AG20443 (cell line): ENCODE data around the gene MEGF8.
"Not testable (repeated sequence)": the region's sequence is repeated elsewhere in the genome, so short reads cannot be mapped to it uniquely, and the experiment has no call there.

Source experiments
- DNase-seq: peaks from one replicate; pipeline ENCODE4 v3.0.0; 2012; ENCODE audit warnings: low spot score, mixed read lengths

The MEGF8 gene

DNA sequence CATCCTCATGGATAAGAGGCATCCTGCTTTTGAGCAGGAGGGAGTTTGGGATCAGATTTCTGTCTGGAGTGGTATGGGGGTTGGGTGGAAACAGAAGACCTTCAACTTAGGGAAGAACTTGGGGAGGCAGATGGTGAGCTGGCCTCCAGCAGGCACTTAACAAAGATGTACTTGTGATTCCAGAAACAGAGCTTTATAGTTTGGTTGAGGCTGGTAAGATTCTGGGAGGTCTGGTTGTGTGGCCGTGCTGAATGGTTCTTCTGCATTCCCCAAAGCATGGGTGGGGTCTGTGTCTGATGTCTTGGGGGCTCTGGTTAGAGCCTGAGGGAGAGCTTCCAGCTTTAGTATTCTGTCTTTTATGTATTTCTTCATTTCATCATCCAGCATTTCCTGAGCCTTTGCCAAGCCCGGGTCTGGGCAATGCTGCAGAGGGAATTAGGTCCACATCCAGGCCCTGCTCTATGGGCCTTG, 4.8 kb downstream of the MEGF8 start:
- no peak for DNase-seq

DNA sequence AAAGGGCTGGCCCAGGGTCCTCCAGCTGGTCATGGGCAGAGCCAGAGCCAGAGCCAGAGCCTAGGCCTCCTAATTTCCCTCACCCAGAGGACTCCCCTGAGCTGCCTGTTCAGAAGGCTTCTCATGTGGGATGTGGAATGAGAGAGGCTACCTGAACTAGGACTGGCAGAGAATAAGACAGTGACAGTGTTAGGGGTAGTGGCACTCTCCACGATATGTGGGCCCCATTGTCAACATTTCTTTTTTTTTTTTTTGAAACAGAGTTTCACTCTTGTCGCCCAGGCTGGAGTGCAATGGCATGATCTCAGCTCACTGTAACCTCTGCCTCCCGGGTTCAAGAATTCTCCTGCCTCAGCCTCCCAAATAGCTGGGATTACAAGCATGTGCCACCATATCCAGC, 5.9 kb downstream of the MEGF8 start:
- not testable (repeated sequence) for DNase-seq

DNA sequence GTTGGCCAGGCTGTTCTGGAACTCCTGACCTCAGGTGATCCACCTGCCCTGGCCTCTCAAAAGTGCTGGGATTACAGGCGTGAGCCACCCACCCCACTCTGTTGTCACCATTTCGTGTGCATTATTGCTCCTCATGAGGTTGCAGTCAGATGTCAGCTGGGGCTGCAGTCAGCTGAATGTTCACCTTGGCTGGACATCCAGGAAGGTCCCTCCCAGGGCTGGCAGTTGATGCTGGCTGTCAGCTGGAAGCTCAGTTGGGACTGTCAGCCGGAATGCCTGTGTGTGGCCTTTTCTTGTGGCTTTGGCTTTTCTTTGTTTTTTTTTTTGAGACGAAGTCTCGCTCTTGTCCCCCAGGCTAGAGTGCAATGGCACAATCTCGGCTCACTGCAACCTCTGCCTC, 6.6 kb downstream of the MEGF8 start:
- no peak for DNase-seq

DNA sequence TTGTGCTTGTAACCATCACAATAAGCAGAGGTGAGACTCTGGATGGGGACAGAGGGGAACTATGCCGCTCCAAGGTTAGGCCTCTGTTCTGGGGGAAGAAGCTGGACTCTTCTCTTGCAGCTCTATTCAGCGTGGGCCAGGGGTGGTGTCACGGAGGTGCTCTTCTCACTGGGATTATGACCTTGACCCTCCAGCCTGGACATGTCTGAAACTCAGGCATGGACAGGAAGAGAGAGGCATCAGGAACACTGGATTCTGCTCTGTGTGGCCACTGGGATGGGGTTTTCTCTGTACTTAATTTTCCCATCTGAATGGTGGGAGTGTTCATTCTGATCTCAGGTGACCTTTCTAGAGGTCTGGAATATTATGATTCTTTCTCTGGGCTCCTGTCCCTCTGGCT, 7.6 kb downstream of the MEGF8 start:
- DNase-seq, result no peak

DNA sequence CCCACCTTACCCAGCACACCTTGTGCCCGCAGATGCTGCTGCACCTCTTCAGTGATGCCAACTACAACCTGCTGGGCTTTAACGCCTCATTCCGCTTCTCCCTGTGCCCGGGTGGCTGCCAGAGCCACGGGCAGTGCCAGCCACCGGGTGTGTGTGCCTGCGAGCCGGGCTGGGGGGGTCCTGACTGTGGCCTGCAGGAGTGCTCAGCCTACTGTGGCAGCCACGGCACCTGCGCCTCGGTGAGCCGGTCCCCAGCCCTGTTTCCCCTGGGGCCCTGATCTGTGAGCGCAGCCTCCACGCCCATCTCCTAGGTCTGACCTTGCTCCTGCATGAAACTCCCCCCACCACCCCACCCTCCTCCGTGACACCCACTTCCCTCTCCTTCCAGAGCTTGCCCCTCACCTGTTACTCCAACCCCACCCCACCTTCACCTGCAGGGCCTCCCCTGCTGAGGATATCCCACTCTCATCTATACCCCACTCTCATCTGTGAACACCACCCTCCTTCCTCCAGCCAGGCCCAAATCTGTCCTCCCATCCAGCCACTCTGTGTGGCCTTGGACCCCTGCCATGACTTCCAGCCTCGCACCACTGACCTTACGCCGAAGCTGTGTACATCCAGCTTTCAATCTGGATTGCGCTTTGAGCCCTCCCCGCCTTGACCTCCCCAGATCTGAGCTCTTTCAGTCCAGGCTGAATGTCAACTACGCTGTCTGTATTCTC, 8.7 kb downstream of the MEGF8 start:
- DNase-seq, result no peak

DNA sequence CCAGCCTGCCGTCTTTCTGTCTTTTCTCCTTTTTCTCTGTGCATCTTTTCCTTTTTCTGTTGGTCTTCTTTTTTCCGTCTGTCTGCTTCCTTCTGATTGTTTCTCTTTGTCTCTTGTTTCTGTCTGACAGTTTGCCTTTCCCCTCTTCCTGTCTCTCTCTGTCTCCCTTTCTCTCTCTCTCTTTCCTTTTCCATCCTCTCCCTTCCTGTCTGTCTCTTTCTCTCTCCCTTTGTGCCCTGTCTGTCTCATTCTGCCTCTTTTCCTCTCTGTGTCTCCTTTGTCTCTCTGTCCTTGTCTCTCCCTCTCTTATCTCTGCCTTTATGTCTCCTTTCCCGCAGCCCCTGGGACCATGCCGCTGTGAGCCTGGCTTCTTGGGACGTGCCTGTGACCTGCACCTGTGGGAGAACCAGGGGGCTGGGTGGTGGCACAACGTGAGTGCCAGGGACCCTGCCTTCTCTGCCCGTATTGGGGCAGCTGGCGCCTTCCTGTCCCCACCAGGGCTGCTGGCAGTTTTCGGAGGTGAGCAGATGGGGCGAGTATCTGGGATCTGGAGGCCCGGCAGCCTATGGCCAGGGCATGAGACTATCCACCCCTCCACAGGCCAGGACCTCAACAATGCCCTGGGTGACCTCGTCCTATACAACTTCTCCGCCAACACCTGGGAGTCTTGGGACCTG, 9.4 kb downstream of the MEGF8 start:
- no peak for DNase-seq

DNA sequence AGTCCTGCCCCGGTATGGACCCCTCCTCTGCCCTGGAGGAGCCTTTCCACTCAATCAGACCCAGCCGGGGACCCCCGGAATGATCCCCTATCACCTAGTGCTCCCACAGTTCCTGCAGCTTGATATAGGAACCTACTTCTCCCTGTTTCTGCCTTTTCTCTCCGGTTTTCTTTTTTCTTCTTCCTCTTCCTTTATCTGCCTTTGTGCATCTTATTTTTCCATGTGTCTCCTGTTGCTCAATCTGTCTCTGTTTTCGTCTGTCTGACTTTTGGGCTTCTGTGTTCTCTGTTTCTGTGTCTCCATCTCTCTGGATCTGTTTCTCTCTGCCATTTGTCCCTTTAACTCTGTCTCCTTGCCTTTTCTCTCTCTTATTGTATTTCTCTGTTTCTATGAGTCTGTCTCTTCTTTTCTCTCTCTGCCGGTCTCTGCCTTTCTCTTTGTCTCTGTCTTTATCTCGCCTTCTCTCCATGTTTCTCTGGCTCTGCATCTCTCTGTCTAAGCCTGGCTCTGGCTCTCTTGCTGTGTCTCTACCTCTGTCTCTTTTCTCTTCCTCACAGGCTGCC, 10.0 kb downstream of the MEGF8 start:
- DNase-seq, result no peak

DNA sequence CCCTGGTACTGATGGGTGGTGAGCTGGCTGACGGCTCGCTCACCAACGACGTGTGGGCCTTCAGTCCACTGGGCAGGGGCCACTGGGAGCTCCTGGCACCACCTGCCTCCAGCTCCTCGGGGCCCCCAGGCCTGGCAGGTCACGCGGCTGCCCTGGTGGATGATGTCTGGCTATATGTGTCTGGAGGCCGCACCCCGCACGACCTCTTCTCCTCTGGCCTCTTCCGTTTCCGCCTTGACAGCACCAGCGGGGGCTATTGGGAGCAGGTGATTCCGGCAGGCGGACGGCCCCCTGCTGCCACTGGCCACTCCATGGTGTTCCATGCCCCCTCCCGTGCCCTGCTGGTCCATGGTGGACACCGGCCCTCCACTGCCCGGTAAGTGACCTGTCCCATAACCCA, 10.5 kb downstream of the MEGF8 start:
- DNase-seq, result no peak

DNA sequence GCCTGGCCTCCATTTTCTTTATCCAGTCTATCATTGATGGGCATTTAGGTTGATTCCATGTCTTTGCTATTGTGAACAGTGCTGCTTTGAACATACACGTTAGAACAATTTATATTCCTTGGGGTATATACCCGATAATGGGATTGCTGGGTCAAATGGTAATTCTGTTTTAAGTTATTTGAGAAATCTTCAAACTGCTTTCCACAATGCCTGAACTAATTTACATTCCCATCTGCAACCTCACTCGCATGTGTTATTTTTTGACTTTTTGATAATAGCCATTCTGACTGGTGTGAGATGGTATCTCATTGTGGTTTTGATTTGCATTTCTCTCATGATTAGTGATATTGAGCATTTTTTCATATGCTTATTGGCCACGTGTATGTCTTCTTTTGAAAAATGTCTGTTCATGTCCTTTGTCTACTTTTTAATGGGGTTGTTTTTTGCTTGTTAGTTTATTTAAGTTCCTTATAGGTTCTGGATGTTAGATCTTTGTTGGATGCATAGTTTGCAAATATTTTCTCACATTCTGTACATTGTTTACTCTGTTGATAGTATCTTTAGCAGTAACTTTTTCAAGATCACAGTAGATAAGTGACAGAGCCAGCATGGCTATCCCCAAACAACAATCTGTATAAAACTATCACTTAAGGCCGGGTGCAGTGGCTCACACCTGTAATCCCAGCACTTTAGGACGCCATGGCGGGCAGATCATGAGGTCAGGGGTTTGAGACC, 13.9 kb downstream of the MEGF8 start:
- not testable (repeated sequence) for DNase-seq

DNA sequence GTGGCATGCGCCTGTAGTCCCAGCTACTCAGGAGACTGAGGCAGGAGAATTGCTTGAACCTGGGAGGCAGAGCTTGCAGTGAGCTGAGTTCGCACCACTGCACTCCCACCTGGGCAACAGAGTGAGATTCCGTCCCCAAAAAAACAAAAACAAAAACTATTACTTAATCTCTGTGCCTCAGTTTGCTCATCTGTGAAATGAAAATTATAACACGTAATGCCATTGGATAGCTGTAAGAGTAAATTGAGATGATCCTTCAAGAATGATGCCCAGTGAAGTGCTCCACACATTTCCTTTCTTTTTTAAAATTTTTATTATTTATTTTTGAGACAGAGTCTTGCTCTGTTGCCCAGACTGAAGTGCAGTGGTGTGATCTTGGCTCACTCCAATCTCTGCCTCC, 14.5 kb downstream of the MEGF8 start:
- not testable (repeated sequence) for DNase-seq

DNA sequence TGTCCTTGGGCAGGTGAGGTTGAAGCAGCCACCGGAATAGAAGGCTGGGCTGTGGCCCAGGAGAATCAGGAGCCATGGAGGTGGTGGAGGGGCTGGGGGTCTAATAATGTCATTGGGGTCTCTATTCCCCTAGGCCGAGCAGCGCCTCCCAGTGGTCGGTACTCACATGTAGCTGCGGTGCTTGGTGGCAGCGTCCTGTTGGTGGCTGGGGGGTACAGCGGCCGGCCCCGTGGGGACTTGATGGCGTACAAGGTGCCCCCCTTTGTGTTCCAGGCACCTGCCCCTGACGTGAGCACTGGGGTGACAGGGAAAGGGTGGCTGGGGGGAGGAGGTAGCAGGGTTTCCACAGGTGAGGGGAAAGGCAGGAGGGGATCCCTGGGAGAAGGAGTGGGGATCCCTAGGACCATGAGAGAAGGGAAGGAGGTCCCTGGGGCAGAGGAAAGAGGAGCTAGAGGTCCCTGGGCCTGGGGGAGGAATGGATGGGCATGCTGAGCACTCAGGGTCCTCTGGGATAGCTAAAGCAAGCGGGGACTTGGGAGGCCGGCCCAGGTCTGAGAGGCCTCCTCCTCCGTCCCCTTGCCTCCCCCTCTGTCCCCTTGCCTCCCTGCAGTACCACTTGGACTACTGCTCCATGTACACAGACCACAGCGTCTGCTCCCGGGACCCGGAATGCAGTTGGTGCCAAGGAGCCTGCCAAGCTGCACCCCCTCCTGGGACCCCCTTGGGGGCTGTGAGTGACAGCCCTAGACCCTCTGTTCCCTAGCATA, 18.1 kb downstream of the MEGF8 start:
- DNase-seq, result no peak

DNA sequence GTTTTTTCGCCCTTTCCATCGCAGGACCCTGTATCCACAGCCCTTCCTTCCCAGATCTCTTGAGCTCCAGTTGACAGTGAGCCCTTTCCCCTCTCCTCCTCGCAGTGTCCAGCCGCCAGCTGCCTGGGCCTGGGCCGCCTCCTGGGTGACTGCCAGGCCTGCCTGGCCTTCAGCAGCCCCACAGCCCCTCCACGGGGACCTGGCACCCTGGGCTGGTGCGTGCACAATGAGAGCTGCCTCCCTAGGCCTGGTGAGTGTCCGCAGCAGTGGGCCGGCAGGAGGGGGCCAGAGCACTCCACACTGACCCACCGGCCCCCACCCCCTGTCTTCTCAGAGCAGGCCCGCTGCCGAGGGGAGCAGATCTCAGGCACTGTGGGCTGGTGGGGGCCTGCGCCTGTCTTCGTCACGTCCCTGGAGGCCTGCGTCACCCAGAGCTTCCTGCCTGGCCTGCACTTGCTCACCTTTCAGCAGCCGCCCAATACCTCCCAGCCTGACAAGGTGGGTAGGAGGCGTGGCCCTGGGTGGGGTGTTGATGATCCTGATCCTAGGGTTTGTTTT, 19.0 kb downstream of the MEGF8 start:
- no peak for DNase-seq

DNA sequence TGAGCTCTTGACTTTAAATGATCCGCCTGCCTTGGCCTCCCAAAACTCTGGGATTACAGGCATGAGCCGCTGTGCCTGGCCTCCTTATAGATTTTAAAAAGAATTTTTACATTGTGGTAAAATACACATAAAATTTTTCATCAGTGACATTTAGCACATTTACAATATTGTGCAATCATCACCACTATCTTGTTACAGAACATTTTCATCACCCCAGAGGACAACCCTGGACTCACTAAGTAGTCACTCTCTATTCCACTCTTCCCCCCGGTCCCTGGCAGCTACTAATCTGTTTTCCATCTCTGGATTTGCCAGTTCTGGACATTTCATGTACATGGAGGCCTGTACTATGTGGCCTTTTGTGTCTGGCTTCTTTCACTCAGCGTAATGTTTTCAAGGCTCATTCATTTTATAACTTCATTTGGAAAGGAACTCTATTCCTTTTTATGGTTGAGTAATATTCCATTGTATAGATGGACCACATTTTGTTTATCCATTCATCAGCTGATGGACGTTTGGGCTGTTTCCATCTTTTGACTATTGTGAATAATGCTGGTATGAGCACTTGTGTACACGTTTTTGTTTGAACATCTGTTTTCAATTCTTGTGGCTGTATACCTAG, 19.9 kb downstream of the MEGF8 start:
- no peak for DNase-seq

DNA sequence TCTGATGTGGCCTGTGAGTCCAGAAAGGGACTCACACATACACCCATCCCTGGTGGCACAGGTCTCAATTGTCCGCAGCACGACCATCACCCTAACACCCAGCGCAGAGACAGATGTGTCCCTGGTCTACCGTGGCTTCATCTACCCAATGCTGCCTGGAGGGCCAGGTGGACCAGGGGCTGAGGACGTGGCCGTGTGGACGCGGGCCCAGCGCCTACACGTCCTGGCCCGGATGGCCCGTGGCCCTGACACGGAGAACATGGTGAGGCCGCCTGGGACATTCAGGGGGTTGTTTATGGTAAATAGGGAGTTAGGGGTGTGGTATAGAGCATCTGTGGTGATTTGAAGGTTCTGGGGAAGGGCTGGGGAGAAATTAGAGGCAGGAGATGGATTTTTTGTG, 22.8 kb downstream of the MEGF8 start:
- no peak for DNase-seq

DNA sequence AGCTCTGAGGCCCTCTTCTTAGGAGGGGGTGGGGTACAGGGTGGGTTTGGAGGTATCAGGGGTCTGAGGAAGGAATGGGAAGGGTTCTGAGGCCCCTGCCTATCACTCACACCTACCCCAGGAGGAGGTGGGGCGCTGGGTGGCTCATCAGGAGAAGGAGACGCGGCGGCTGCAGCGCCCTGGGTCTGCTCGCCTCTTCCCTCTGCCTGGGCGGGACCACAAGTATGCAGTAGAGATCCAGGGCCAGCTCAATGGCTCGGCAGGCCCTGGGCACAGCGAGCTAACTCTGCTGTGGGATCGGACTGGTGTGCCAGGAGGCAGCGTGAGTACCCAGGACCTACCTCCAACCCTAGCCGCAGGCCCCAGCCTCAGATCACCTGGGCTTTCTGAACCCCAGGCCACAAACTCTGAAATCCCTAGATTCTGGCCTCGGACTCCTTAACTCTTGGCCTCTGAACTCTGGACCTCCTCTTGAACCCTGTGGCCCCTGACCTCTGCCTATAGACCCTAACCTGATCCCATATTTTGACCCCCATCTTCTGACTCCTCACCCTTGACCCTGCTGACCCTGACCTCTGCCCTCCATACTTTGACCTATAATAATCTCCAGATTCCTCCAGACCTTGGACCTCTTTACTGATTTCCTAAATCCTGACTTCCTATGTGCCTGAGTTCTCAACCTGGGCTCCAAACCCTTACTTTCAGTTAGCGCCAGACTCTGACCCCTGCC, 24.1 kb downstream of the MEGF8 start:
- DNase-seq, result no peak

DNA sequence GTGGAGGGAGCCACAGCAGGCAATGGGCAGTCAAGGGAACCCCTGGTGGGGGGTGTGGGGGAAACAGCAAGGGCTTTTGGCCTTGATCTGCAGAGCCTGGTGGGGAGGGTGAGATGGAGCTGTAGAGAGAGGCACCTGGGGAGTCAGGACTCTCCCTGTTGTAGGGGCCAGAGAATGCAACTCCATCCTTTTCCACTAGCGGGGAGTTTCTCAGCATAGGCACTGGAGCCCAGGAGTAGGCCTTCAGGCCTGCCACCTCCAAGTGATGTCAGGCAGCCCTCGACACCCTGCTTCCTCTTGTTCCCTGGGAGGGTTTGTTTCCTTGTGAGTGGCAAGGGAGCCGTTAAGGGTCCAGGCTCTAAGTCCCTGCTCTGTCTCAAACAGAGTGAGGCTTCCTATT, 25.0 kb downstream of the MEGF8 start:
- DNase-seq, result no peak

DNA sequence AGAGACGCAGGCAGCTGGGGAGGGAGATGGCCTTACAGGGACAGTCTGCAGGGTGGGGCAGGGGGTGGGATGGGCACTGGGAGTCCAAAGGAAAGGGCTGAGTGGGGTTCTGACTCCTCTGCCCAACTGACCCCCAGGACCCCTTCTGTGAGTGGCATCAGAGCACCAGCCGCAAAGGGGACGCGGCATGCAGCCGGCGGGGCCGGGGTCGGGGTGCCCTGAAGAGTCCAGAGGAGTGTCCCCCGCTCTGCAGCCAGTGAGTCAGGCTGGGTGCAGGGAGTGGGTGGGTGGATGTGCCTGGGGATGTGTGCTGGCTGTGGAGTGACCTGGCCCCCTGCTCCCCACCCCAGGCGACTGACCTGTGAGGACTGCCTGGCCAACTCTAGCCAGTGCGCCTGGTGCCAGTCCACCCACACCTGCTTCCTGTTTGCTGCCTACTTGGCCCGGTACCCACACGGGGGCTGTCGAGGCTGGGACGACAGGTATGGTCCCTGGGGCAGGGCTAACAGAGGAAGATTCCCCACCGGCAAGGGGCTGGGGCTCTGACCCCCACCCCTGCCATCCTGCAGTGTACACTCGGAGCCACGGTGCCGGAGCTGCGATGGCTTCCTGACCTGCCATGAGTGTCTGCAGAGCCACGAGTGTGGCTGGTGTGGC, 25.8 kb downstream of the MEGF8 start:
- no peak for DNase-seq

DNA sequence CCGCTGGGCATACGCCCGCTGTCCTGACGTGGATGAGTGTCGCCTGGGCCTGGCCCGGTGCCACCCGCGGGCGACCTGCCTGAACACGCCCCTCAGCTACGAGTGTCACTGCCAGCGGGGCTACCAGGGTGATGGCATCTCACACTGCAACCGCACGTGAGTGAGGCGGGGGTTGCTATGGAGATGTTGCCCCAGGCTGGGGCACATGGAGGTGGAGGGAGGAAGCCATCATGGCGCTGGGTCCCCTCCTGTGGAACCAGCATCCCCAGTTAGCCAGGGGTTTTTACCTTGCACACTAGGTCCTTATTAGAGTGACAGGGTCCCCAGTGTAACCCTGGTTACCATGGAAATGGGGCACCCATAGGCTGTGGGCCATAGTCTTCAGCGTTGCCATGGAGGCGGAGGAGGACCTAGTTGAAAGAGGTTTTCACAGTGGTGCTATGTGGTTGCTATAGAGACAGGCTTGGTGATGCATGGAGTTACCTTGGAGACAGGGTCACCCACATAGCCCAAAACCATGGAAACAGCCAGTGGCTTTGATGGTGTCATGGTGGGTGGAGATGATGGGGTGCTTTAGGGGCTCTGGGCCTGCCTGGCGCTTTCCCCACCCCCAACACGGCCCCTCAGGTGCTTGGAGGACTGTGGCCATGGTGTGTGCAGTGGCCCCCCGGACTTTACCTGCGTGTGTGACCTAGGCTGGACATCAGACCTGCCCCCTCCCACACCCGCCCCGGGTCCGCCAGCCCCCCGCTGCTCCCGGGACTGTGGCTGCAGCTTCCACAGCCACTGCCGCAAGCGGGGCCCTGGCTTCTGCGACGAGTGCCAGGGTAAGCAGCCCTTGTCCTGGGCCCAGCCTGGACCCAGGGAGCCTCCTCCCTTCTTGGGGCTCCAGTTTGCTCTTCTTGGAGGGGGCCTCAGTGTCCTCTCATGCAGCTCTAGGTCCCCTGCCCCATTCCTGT, 27.1 kb downstream of the MEGF8 start:
- no peak for DNase-seq
